Neural crest cell (in vitro differentiated cells): ENCODE measurements around the gene PABPC4L. TPM values are rescaled to one million over a fixed set of nuclear protein-coding genes. Genes with fewer than 3 reads are reported as not detected.
"Not testable (repeated sequence)": the region's sequence is repeated elsewhere in the genome, so short reads cannot be mapped to it uniquely, and the experiment has no call there.

ENCODE experiments used
- DNase-seq: peaks from one replicate; pipeline ENCODE4 v3.0.0; 2021; ENCODE audit warnings: low read depth, mixed read lengths, low spot score
- H3K27ac Mint-ChIP-seq: one replicate; pipeline ENCODE4 v1.8.0; 2021; ENCODE audit warnings: mild to moderate bottlenecking, mixed read lengths; ENCODE audit not compliant: unreplicated experiment
- H3K27me3 Mint-ChIP-seq: 2 replicates; pipeline ENCODE4 v1.8.0; 2021; ENCODE audit warnings: low read depth, mild to moderate bottlenecking, mixed read lengths
- H3K36me3 Mint-ChIP-seq: 2 replicates; pipeline ENCODE4 v1.8.0; 2021; ENCODE audit warnings: low read depth, mild to moderate bottlenecking, mixed read lengths
- H3K4me1 Mint-ChIP-seq: 2 replicates; pipeline ENCODE4 v1.8.0; 2021; ENCODE audit warnings: mixed read lengths
- H3K4me3 Mint-ChIP-seq: one replicate; pipeline ENCODE4 v1.8.0; 2021; ENCODE audit warnings: mild to moderate bottlenecking, mixed read lengths
- H3K9me3 Mint-ChIP-seq: 2 replicates; pipeline ENCODE4 v1.8.0; 2021; ENCODE audit warnings: mixed read lengths
- total RNA-seq: library from RNA; stranded (reverse); gene quantifications from 2 replicates; pipeline ENCODE4 v1.2.1, GENCODE V29; 2021
- TF ChIP-seq, protein P1 (sequence below): fragments of 200-600 bp; sonication (generic); conservative IDR thresholded peaks from 2 replicates; pipeline ENCODE4 v1.5.0; 2021; ENCODE audit warnings: antibody characterized with exemption, mild to moderate bottlenecking

PABPC4L gene
- total RNA-seq, 1 donor from 2014 or later, result 4.3 TPM

GRCh38 chr4:134215620-134216344, 14.2 kb upstream of the PABPC4L start:
- H3K27me3 Mint-ChIP-seq, result no peaks in the 10 kb centered on the region
- H3K4me3 Mint-ChIP-seq, result no peak overlapping the region
- H3K4me1 Mint-ChIP-seq, result no peaks in the 10 kb centered on the region
- TF ChIP-seq, protein P1, sequence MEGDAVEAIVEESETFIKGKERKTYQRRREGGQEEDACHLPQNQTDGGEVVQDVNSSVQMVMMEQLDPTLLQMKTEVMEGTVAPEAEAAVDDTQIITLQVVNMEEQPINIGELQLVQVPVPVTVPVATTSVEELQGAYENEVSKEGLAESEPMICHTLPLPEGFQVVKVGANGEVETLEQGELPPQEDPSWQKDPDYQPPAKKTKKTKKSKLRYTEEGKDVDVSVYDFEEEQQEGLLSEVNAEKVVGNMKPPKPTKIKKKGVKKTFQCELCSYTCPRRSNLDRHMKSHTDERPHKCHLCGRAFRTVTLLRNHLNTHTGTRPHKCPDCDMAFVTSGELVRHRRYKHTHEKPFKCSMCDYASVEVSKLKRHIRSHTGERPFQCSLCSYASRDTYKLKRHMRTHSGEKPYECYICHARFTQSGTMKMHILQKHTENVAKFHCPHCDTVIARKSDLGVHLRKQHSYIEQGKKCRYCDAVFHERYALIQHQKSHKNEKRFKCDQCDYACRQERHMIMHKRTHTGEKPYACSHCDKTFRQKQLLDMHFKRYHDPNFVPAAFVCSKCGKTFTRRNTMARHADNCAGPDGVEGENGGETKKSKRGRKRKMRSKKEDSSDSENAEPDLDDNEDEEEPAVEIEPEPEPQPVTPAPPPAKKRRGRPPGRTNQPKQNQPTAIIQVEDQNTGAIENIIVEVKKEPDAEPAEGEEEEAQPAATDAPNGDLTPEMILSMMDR, result no peak
- no peaks in the 10 kb centered on the region for H3K36me3 Mint-ChIP-seq
- H3K27ac Mint-ChIP-seq, result no peak overlapping the region
- DNase-seq, result no peak
- H3K9me3 Mint-ChIP-seq, result no peaks in the 10 kb centered on the region

- not testable (repeated sequence) for H3K27ac Mint-ChIP-seq, DNase-seq
Measured at GRCh38 chr4:134207955-134208354, 6.4 kb upstream of the PABPC4L start.

GRCh38 chr4:134202166-134202956, 772 bp upstream of the PABPC4L start:
- peaks cover 27% of the 10 kb centered on the region for H3K4me1 Mint-ChIP-seq
- peaks cover 8% of the 10 kb centered on the region for H3K36me3 Mint-ChIP-seq
- no peak overlapping the region for H3K27ac Mint-ChIP-seq
- no peak for DNase-seq
- H3K4me3 Mint-ChIP-seq, result peak overlapping the region; percentile 86
- TF ChIP-seq, protein P1, result no peak
- H3K9me3 Mint-ChIP-seq, result peaks cover 7% of the 10 kb centered on the region
- no peaks in the 10 kb centered on the region for H3K27me3 Mint-ChIP-seq

More at GRCh38 chr4:134207955-134208354, 6.4 kb upstream of the PABPC4L start:
- not testable (repeated sequence) for H3K4me3 Mint-ChIP-seq, H3K4me1 Mint-ChIP-seq, H3K36me3 Mint-ChIP-seq, H3K27me3 Mint-ChIP-seq, H3K9me3 Mint-ChIP-seq

DNA sequence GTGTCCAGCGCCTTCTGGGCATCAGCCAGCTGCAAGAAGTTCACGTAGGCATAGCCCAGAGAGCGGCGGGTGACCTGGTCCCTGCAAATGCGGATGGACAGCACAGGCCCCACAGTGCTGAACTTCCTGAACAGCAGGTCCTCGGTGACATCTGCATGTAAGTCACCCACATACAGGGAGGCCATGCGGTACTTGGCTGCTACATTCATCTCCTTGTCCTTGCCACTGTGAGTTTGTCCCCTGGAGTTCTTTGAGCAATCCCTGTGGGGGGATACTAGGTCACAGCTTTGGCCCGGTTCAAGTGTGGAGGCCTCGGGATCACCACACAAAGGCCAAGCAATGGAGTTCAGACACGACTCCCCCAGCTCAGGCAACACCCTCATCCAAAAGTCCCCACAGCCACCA, 776 bp downstream of the PABPC4L start:
- TF ChIP-seq, protein P1, result no peak
- Mint-ChIP-seq H3K36me3 (peaks cover 8% of the 10 kb centered on the region), H3K4me3 (peak overlapping the region; percentile 86), H3K4me1 (peaks cover 29% of the 10 kb centered on the region), H3K27ac (peak overlapping the region; percentile 91), H3K27me3 (no peaks in the 10 kb centered on the region), H3K9me3 (peaks cover 4% of the 10 kb centered on the region)
- no peak for DNase-seq

DNA sequence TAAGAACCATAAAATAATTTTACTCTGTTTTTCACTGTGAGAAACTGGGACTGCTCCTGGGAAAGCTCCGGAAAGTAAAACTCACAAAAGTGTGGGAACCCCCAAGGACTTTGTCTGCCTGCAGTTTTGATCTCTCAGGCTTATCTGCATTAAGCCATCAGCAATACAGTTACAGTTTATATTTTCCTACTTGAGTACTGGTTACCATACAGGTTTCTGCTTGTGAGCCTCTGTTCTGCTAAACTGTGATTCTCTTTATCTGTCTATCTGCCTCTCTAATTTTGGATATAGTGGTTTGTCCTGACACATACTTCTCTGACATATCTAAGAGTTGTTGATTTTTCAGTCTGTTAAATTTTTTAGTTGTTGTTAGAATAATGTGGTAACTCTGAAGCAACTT, 11.6 kb downstream of the PABPC4L start:
- H3K9me3 Mint-ChIP-seq, result peaks cover 4% of the 10 kb centered on the region
- TF ChIP-seq, protein P1, result no peak
- no peak for DNase-seq
- H3K4me3 Mint-ChIP-seq, result no peak overlapping the region
- H3K36me3 Mint-ChIP-seq, result peaks cover 5% of the 10 kb centered on the region
- no peaks in the 10 kb centered on the region for H3K4me1 Mint-ChIP-seq
- no peaks in the 10 kb centered on the region for H3K27me3 Mint-ChIP-seq
- peak overlapping the region; percentile 44 for H3K27ac Mint-ChIP-seq

DNA sequence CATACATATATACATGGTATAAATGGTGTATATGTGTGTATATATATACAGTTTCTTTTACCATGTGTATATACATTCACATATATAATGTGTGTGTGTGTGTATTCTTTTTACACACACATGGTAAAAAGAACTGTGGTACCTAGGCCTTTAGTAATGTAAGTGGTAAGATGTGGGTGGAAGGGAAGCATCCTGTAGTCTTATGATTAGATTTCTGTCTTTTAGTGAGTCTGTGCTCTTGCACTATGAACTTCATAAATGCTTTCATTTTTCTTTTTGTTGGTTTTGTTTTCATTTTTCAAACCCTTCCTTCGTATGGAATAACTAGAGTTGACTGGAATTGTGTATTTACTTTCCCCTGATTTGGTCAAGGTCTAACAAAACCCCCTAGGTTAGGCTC, 12.1 kb downstream of the PABPC4L start:
- Mint-ChIP-seq H3K36me3 (peaks cover 5% of the 10 kb centered on the region), H3K9me3 (peaks cover 6% of the 10 kb centered on the region), H3K27me3 (no peaks in the 10 kb centered on the region), H3K27ac (no peak overlapping the region), H3K4me3 (no peak overlapping the region), H3K4me1 (no peaks in the 10 kb centered on the region)
- no peak for DNase-seq
- TF ChIP-seq, protein P1, result no peak
